K562 (cell line): ENCODE results near the gene COL23A1. TPM values are rescaled to one million over a fixed set of nuclear protein-coding genes. Genes with fewer than 3 reads are reported as not detected.

ENCODE experiments used
- ATAC-seq: fragments of 200-7000 bp; cut with Tn5 transposase; 3 replicates; pipeline ENCODE4 v1.9.1; 2020; ENCODE audit warnings: moderate library complexity
- BruUV-seq: library from RNA; stranded (reverse); fragments of 400-500 nt; replicated peaks from 2 replicates; lab custom pipeline; 2021; lab: Mats Ljungman, UMichigan
- CTCF ChIA-PET: fragments of 300-600 bp; formaldehyde crosslinking; extraction: SDS; loops from one replicate; lab custom pipeline; 2021; ENCODE audit warnings: low intra/inter-chr PET ratio; lab: Yijun Ruan, JAX
- POLR2A ChIA-PET: fragments of 300-600, 350-650 bp; sonication (Branson Sonifier 250); formaldehyde crosslinking; extraction: SDS; loops from one replicate; lab custom pipeline; 2021; ENCODE audit warnings: antibody characterized with exemption, inconsistent platforms; lab: Yijun Ruan, JAX
- DNase-seq, 4 experiments: peaks; one replicate each; pipeline versions ENCODE4 v3.0.0 to v3.0.0-alpha.2; 2011 to 2018; ENCODE audit warnings: low spot score in 3 of 4, mixed read lengths in 3 of 4; ENCODE audit errors: extremely low read depth in 1 of 4
- FAIRE-seq: peaks from 2 replicates; lab custom pipeline; 2011; peaks lifted over from hg19 to GRCh38; lab: Jason Lieb, UNC
- H2AFZ ChIP-seq: 2 replicates; pipeline ENCODE4 v1.6.0; 2011; ENCODE audit warnings: low read depth, low read length, control low read depth, inconsistent platforms
- H3K27ac ChIP-seq: fragments of 200-600 bp; 3 replicates; pipeline ENCODE4 v1.8.0; 2011; ENCODE audit warnings: low read depth, mild to moderate bottlenecking, control low read depth, inconsistent platforms, low read length, moderate library complexity, mixed read lengths; ENCODE audit errors: extremely low read depth
- H3K27me3 ChIP-seq, 2 experiments: fragments of 300-600 bp in 1 of 2; 2 replicates in 1 of 2; 3 replicates in 1 of 2; pipeline versions ENCODE4 v1.6.0 to v1.8.0; 2011; ENCODE audit warnings: inconsistent platforms in 2 of 2, low read length in 2 of 2, mild to moderate bottlenecking in 1 of 2, mixed read lengths in 1 of 2, moderate library complexity in 1 of 2; ENCODE audit not compliant: control insufficient read depth in 2 of 2, insufficient read depth in 2 of 2
- H3K36me3 ChIP-seq: fragments of 300-600 bp; 3 replicates; pipeline ENCODE4 v1.8.0; 2011; ENCODE audit warnings: mild to moderate bottlenecking, low read length, inconsistent platforms; ENCODE audit not compliant: control insufficient read depth, insufficient read depth
- H3K4me1 ChIP-seq, 2 experiments: fragments of 200-600 bp in 1 of 2; replicated peaks in 1 of 2; 2 replicates in 1 of 2; 3 replicates in 1 of 2; pipeline versions ENCODE4 v1.5.1 to v1.8.0; 2011; ENCODE audit warnings: inconsistent platforms in 2 of 2, low read length in 2 of 2, mild to moderate bottlenecking in 1 of 2, mixed read lengths in 1 of 2, moderate library complexity in 1 of 2; ENCODE audit not compliant: control insufficient read depth in 2 of 2, insufficient read depth in 2 of 2
- H3K4me2 ChIP-seq: 2 replicates; pipeline ENCODE4 v1.6.1; 2011; ENCODE audit warnings: low read length, control low read depth, inconsistent platforms, mixed read lengths; ENCODE audit not compliant: insufficient read depth
- H3K4me3 ChIP-seq: fragments of 200-600 bp; sonication (generic), shearing (Covaris generic); 2 replicates; pipeline ENCODE4 v1.5.1; 2016; ENCODE audit warnings: control low read depth, inconsistent platforms
- H3K79me2 ChIP-seq: fragments of 200-600 bp; 3 replicates; pipeline ENCODE4 v1.8.0; 2011; ENCODE audit warnings: low read length, inconsistent platforms; ENCODE audit not compliant: control insufficient read depth, insufficient read depth
- H3K9ac ChIP-seq, 2 experiments: 2 replicates each; pipeline versions ENCODE4 v1.6.0 to v1.6.1; 2011; ENCODE audit warnings: low read depth in 2 of 2, low read length in 2 of 2, control low read depth in 1 of 2, inconsistent platforms in 1 of 2, mild to moderate bottlenecking in 1 of 2, mixed read lengths in 1 of 2; ENCODE audit not compliant: insufficient read depth in 1 of 2
- H3K9me1 ChIP-seq: one replicate; pipeline ENCODE4 v1.6.0; 2011; ENCODE audit warnings: inconsistent platforms, mild to moderate bottlenecking, low read length, moderate library complexity; ENCODE audit not compliant: control insufficient read depth, insufficient read depth
- H3K9me3 ChIP-seq: replicated peaks from 2 replicates; pipeline ENCODE4 v1.5.1; 2011; ENCODE audit warnings: low read depth, low read length, inconsistent platforms; ENCODE audit not compliant: control insufficient read depth, insufficient read depth
- H4K20me1 ChIP-seq: replicated peaks from 2 replicates; pipeline ENCODE4 v1.6.1; 2011; ENCODE audit warnings: low read length, inconsistent platforms, mixed read lengths; ENCODE audit not compliant: control insufficient read depth, insufficient read depth
- HLTF ChIP-seq: fragments of 450-650 bp; IDR thresholded peaks from 2 replicates; pipeline ENCODE4 v1.6.1; 2016
- PTRF ChIP-seq: fragments of 450-650 bp; IDR thresholded peaks from 2 replicates; pipeline ENCODE4 v1.6.1; 2016; ENCODE audit warnings: mild to moderate bottlenecking, missing genetic modification characterization, missing compliant biosample characterization
- ZKSCAN8 ChIP-seq: fragments of 200-800 bp; sonication (Bioruptor generic); IDR thresholded peaks from 2 replicates; pipeline ENCODE4 v1.6.1; 2016; ENCODE audit warnings: missing genetic modification characterization, missing compliant biosample characterization
- ZNF609 ChIP-seq: sonication (generic); formaldehyde crosslinking; IDR thresholded peaks from 2 replicates; pipeline ENCODE4 v1.8.1; 2023; ENCODE audit warnings: missing genetic modification reagents, mild to moderate bottlenecking, borderline replicate concordance
- WGBS: fragments of 100-300 bp; shearing (Covaris generic); methylation state at CpG from one replicate; pipeline ENCODE4 v1.1.6; 2016; ENCODE audit warnings: low coverage, mixed read lengths; ENCODE audit not compliant: insufficient coverage; ENCODE audit errors: missing lambda C conversion rate; 5-methylcytosine and 5-hydroxymethylcytosine counted together
- in situ Hi-C: fragments of 300-500 bp; cut with MboI; formaldehyde crosslinking; loops from 4 replicates; pipeline ENCODE4 v1.15.0; 2018; ENCODE audit warnings: inconsistent platforms, mixed read lengths
- intact Hi-C: fragments of 100-400 bp; cut with micrococcal nuclease; formaldehyde crosslinking; loops from 2 replicates; pipeline ENCODE4 v1.14.2; 2022
- polyA plus RNA-seq, 8 experiments: library from polyadenylated mRNA; depleted of rRNA in 4 of 8; stranded (reverse) in 5 of 8; unstranded in 3 of 8; fragments of >200 nt; fragmentation: Nextera tagmentation in 2 of 8; fragmentation: Illumina TruSeq in 1 of 8; extraction: Ambion mirVana in 2 of 8; extraction: Trizol in 1 of 8; gene quantifications; 2 replicates each; pipeline versions ENCODE4 v1.2.1 to v1.2.3, GENCODE V29; 2011 to 2014; ENCODE audit warnings: inconsistent platforms in 1 of 8, missing spikeins in 1 of 8
- total RNA-seq, 7 experiments: library from RNA; depleted of rRNA in 6 of 7; stranded (reverse); fragments of >200 nt in 6 of 7; fragmentation: Illumina TruSeq in 2 of 7; extraction: Trizol in 2 of 7; gene quantifications; 2 replicates each; pipeline versions ENCODE4 v1.2.1 to v1.2.3, GENCODE V29; 2011 to 2021; ENCODE audit warnings: low replicate concordance in 1 of 7

COL23A1 gene
- total and polyA plus RNA-seq, 9 of the 15 experiments (the other 6 are each of a cell fraction or from before 2014, with no cell fraction given), result 0.09 TPM; not detected in 8

- FAIRE-seq (no peak), DNase-seq (no peak), ATAC-seq (no peak)
- 0 out of 4 replicates have a peak overlapping the region, but pooled peaks of 1 of the 2 experiments have one; percentile 35 for H3K9ac ChIP-seq
- intact Hi-C loops (no loop called here), in situ Hi-C loops (no loop called here)
- no peaks in the 10 kb centered on the region for H3K9me1 ChIP-seq
- no peaks in the 10 kb centered on the region for H3K36me3 ChIP-seq
- H3K9me3 ChIP-seq, result no peaks in the 10 kb centered on the region
- no peak overlapping the region for H3K4me2 ChIP-seq
- no peaks in the 10 kb centered on the region for H3K4me1 ChIP-seq
- H3K79me2 ChIP-seq, result no peaks in the 10 kb centered on the region
- 4% methylated on average over 9 of the region's 15 CpGs for WGBS
- H3K27me3 ChIP-seq, result peaks cover 20 to 81% of the 10 kb centered on the region in 2 experiments
- no peak for TF ChIP-seq HLTF
- no peak for TF ChIP-seq ZKSCAN8 (CRISPR knock-in tag)
- no peak for TF ChIP-seq PTRF (tag)
- no peak for TF ChIP-seq ZNF609 (CRISPR knock-in tag)
- H2AFZ ChIP-seq, result no peak overlapping the region
- H3K27ac ChIP-seq, result no peak overlapping the region
- no peak overlapping the region for H3K4me3 ChIP-seq
- ChIA-PET POLR2A (interaction anchor here (1.2 kb wide), 1 partner anchor 8 kb away, joined by 3 read pairs; no protein-coding TSS in a partner anchor), CTCF (no interaction called here)
- 0 out of 2 replicates have a peak, but pooled peaks cover 3% of the 10 kb centered on the region for H4K20me1 ChIP-seq
- BruUV-seq, result no TSS peak
Observed at GRCh38 chr5:178305801-178306200, 284.4 kb downstream of the COL23A1 start.
